ENCODE measurements around the gene EFNA5.

The EFNA5 gene

GRCh38 chr5:107580889-107581820 lies 89.6 kb downstream of the EFNA5 start:
- in situ Hi-C loops (cut with MboI; ENCODE audit: low pct_unique_long_range_greater_than_20kb, low sequenced_read_pairs, unreplicated experiment), result no loop called here
- no peak for DNase-seq (ENCODE audit: low spot score)
- TF ChIP-seq, protein P1, sequence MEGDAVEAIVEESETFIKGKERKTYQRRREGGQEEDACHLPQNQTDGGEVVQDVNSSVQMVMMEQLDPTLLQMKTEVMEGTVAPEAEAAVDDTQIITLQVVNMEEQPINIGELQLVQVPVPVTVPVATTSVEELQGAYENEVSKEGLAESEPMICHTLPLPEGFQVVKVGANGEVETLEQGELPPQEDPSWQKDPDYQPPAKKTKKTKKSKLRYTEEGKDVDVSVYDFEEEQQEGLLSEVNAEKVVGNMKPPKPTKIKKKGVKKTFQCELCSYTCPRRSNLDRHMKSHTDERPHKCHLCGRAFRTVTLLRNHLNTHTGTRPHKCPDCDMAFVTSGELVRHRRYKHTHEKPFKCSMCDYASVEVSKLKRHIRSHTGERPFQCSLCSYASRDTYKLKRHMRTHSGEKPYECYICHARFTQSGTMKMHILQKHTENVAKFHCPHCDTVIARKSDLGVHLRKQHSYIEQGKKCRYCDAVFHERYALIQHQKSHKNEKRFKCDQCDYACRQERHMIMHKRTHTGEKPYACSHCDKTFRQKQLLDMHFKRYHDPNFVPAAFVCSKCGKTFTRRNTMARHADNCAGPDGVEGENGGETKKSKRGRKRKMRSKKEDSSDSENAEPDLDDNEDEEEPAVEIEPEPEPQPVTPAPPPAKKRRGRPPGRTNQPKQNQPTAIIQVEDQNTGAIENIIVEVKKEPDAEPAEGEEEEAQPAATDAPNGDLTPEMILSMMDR (IDR thresholded peaks at IDR 0.05; ENCODE audit: extremely low read depth, insufficient read depth, missing control alignments), result no peak

DNA sequence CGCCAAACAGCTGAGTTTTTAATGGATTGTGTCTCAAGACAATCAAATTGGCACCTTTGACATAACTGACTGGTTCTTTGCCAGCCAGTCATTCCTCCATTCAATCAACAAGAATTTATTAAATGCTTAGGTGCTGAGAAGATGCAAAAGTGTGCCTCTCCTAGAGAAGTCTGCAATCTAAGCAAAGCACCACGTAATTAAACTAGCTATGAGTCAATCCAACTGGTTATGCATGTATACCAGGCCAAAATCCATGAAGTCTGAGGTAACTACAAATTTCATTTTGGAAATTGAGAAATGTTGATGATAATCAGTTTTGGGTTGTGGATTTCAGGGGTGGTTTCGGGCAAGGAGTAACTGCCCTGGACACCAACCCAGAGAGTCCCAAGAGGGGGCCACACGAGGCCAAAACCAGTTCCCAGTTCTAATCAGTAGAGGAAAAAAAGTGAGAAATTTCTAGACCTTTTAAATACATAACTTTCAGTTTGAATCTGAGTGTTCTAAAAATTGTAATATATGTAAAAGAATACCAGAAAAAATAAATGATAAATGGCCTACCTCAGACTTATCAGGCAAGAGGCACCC lies 92.6 kb downstream of the EFNA5 start:
- TF ChIP-seq, protein P1 (IDR thresholded peaks at IDR 0.05; ENCODE audit: extremely low read depth, insufficient read depth, missing control alignments), result no peak
- no peak for DNase-seq (ENCODE audit: low spot score)
- in situ Hi-C loops (cut with MboI; ENCODE audit: low pct_unique_long_range_greater_than_20kb, low sequenced_read_pairs, unreplicated experiment), result no loop called here

DNA sequence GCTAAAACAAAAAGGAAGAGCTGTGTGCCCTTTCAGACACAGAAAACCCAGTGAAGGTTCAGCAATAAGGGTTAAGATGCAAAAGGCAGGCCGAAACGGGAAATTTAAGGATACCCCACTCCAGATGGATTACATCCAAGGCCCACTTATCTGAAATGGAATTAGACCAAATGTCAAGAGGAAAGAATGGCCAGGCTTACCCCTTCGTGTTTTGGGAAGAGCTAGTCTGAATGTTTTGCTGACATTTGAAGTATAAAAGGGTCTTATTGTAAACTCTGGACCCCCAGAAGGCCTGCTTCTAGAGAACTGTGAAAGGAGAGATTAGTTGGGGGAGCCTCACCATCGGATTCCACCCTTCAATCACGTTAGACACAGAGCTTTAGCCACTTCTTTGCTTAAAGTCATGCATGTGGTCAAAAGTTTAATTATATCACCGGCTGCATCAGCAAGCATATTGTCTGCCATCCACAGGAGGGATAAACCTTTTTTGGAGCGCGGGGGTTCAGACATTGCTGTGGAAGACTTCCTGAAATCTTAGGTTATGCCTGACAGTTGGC lies 93.3 kb downstream of the EFNA5 start:
- no peak for DNase-seq (ENCODE audit: low spot score)
- TF ChIP-seq, protein P1 (IDR thresholded peaks at IDR 0.05; ENCODE audit: extremely low read depth, insufficient read depth, missing control alignments), result no peak
- in situ Hi-C loops (cut with MboI; ENCODE audit: low pct_unique_long_range_greater_than_20kb, low sequenced_read_pairs, unreplicated experiment), result no loop called here

GRCh38 chr5:107576736-107577393 lies 93.9 kb downstream of the EFNA5 start:
- TF ChIP-seq, protein P1 (IDR thresholded peaks at IDR 0.05; ENCODE audit: extremely low read depth, insufficient read depth, missing control alignments), result no peak
- in situ Hi-C loops (cut with MboI; ENCODE audit: low pct_unique_long_range_greater_than_20kb, low sequenced_read_pairs, unreplicated experiment), result no loop called here
- no peak for DNase-seq (ENCODE audit: low spot score)

- TF ChIP-seq, protein P1 (IDR thresholded peaks at IDR 0.05; ENCODE audit: extremely low read depth, insufficient read depth, missing control alignments), result no peak
- DNase-seq (ENCODE audit: low spot score), result no peak
- in situ Hi-C loops (cut with MboI; ENCODE audit: low pct_unique_long_range_greater_than_20kb, low sequenced_read_pairs, unreplicated experiment), result no loop called here
Measured at GRCh38 chr5:107576155-107576554, 94.6 kb downstream of the EFNA5 start.

GRCh38 chr5:107574287-107574686 lies 96.5 kb downstream of the EFNA5 start:
- DNase-seq (ENCODE audit: low spot score), result no peak
- in situ Hi-C loops (cut with MboI; ENCODE audit: low pct_unique_long_range_greater_than_20kb, low sequenced_read_pairs, unreplicated experiment), result no loop called here
- TF ChIP-seq, protein P1 (IDR thresholded peaks at IDR 0.05; ENCODE audit: extremely low read depth, insufficient read depth, missing control alignments), result no peak
